NOMO-1 (cell line): ENCODE data around the gene GPER1.

Source experiments
- DNase-seq, 2 experiments: peaks; one replicate each; lab custom pipeline; 2025; ENCODE audit not compliant: unreplicated experiment in 2 of 2; lab: John Stamatoyannopoulos, UW

The GPER1 gene

DNA sequence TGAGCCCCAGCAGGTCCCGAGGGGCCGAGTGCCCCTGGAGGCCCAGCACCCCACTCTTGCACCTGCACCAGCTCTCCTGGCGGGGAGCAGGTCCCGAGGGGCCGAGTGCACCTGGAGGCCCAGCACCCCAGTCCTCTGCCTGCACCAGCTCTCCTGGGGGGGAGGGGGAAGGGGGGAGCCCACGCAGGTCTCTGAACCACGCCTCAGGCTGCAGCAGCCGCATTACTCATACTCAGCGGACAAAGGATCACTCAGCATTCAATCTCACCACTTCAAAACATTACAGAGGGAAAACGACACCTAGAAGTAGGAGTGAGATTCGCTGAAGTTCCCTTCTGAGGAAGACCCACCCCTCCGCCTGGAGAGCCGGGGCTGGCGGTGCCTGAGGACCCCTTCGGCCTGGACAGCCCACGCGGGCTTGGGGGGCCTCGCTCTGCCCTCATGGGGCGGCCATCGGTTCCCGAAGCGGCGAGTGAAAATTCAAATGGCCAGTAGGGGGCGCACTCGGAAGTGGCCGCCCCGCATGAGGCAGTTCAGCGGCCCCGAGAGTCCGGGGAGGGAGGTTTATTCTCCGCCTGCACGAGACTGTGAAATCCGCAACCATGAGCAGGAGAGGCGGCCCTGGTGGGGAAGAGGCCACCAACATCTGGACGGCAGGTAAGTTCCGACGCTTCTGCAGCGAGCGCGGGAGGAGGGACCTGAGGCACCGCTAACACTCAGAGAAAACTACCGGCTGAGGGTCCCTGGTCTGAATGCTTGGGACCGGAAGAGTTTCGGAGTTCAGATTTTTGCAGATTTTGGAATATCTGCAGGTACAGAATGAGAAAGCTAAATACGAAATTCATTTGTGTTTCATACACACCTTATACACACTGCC lies 1.1 kb upstream of the GPER1 start:
- peak; percentile 55 to 58 for DNase-seq

DNA sequence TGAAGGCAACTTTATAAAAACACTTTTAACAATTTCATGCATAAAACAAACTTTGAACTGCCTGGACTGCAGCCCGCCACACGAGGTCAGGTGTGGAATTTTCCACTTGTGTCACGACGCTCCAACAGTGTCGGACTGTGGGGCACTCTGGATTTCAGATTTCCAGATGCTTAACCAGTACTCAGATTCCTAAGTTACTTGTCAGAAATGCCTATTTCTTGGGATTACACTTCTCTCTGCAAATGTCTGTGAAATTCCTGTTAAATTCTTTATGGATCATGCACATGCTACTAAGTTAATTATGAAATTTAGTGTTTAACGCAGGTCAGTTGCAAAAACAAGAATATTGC lies 473 bp upstream of the GPER1 start:
- DNase-seq: no peak

DNA sequence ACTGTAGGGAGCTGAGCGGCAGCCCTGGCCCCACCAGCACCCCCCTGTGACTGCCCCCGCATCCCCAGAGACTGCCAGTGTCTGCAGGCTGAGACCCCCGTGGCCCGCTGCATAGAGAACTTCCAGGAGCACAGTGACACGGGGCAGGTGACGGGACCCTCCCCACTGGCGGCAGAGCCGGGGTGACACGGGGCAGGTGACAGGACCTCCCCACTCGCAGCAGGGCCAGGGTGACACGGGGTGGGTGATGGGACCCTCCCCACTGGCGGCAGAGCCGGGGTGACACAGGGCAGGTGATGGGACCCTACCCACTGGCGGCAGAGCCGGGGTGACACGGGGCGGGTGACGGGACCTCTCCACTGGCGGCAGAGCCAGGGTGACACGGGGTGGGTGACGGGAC lies 2.3 kb downstream of the GPER1 start:
- no peak for DNase-seq

DNA sequence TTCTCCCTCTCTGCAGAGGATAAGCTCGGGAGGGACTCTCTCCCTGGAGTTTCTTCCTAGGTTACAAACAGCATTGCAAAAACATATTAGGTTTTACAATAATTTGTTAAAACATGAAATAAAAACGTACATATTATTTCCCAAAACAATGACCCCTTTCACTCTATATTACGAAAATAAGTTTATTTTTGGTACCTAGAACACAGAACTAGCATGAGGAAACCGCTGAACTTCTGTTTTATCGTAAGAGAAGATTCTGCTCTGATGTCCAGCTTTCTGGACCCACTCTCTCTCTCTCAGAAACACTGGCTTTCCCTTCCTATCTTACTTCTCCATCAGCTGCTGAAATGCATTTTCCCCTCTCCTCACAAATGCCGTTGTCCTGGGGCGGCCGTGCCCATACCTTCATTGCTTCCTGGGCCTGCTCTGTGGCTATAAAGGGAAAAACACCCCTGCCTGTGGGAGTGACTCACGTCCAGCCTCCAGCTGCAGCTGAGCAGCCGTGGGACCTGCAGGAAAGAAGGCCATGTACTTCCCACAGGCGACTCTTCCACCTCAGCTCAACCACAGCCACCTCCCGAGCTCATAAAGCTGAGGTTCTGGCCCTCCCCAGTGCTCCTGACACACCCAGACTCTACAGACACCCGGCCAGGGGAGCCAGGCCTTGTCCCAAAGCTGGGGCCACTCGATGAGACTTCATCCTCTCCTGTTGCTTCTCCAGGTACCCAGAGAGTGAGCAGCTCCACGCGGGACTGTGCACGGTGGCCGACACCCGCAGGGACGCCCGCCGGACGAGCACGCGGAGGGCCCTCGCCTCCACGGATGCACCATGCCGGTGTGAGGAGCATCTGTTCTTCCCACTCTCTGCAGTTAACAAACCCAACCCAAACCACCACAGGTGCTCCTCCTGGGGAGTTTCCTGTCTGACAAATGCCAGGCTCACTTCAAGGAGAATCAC lies 3.1 kb downstream of the GPER1 start:
- DNase-seq: peak in 1 of 2 experiments; percentile 21

DNA sequence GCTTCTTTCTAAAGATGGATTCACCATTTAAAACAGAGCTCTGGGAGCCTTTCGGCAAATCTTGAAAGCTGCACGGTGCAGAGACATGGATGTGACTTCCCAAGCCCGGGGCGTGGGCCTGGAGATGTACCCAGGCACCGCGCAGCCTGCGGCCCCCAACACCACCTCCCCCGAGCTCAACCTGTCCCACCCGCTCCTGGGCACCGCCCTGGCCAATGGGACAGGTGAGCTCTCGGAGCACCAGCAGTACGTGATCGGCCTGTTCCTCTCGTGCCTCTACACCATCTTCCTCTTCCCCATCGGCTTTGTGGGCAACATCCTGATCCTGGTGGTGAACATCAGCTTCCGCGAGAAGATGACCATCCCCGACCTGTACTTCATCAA lies 3.7 kb downstream of the GPER1 start:
- no peak for DNase-seq

DNA sequence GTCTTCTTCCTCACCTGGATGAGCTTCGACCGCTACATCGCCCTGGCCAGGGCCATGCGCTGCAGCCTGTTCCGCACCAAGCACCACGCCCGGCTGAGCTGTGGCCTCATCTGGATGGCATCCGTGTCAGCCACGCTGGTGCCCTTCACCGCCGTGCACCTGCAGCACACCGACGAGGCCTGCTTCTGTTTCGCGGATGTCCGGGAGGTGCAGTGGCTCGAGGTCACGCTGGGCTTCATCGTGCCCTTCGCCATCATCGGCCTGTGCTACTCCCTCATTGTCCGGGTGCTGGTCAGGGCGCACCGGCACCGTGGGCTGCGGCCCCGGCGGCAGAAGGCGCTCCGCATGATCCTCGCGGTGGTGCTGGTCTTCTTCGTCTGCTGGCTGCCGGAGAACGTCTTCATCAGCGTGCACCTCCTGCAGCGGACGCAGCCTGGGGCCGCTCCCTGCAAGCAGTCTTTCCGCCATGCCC lies 4.3 kb downstream of the GPER1 start:
- no peak for DNase-seq

DNA sequence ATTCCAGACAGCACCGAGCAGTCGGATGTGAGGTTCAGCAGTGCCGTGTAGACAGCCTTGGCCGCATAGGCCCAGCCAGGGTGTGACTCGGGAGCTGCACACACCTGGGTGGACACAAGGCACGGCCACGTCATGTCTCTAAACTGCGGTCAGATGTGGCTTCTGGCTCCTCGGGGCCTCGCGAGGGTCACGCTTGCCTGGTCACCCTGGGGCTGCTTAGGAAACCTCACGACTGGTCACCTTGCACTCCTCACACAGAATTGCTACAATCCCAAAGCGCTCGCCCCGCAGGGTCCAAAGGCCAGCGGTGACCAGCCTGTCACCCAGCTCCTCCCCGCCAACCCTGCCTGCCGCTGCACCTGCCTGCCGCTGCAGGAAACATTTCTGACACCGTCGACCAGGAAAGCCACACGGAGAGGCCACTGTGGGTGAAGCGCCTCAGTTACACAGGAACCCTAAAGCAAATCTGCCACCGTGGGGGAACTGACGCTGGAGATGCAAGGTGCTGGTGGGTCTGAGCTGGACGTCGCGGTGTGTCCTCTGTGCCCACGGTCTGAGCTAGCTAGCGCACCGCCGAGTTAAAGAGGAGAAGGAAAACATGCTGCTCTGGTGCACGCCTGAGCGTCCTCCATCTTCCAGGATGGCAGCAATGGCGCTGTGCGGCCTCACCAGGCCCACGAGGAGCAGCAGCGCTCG lies 5.0 kb downstream of the GPER1 start:
- DNase-seq: no peak

DNA sequence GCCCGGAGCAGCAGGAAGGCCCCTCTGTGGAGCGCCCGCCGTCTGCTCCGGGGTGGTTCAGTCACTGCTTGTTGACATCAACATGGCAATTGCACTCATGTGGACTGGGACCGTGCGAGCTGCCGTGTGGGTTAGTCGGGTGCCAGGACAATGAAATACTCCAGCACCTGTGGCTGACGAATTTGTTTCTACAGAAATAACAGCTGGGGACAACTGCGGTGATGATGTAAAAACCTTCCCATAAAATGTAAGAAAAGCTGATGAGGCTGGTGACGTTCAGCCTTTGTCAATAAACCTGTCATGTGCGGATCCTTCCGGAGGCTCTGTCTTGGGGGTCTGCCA lies 5.6 kb downstream of the GPER1 start:
- DNase-seq: no peak

DNA sequence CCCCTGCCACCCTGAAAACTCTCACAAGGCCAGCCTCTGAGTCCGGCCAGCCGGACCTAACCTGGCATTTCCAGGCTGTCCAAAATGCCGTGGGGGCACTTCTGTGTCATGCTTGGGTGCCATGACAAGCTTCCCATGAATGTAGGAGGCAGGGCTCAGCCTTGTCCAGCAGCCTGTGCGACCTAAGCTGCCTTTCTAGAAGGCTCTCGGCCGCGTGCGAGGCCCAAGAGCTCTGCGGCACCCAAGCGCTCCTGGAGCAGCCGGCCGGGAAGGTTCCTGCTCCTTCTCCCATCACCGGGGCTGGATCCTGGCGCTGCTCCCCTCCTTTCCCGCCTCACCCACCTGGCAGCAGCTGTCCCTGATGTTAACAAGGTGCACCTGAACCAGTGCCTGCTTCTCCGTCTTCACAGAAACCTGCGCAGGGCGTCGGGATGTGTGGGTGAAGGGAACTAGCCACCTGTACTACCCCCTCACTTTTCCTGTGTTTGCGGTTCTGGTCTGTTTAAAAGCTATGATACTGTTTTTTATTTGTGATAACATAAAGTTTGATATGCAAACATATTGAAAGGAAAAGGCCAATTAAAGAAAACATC lies 6.1 kb downstream of the GPER1 start:
- DNase-seq: no peak

DNA sequence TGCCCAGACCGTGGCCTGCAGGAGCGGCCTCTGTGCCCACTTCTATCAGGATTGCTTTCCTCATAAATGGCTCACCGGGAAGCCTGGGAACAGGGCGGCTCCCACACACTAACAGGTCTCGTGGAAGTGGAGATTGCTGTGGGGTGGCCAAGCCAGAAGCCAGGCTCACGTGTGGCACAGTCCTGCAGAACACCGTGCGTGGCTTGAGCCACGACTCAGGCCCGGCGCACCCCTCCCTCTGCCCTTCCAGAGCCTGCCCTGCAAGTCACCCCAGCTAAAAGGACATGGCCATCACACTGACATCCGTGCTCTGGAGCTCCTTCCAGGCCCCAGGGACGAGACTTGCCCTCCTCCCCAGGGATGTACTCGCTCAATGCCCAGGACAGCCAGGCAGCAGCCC lies 7.0 kb downstream of the GPER1 start:
- DNase-seq: no peak

DNA sequence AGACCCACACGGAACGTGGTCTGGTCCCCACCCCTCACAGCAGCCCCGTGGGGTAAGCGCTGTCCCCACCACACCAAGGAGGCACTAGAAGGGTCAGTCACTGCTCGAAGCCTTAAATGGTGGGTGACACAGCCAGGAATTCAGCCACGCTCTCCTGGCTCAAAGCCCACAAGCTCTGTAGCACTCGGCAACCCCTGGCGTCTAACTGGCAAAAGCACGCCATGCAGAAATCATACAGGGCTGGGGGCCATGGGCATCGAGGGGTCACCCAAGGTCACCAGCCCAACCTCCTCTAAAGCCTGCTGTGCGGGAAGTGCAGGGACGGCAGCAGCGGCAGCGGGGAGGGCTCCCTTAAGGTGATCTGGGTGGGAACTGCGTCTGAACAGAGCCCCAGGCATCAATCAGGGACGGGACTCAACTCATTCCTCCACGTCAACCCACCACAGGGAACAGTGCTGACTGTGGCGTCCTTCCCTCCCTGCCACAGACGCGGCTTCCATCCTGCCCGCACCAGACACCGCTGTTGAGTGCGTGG lies 7.8 kb downstream of the GPER1 start:
- DNase-seq: no peak

DNA sequence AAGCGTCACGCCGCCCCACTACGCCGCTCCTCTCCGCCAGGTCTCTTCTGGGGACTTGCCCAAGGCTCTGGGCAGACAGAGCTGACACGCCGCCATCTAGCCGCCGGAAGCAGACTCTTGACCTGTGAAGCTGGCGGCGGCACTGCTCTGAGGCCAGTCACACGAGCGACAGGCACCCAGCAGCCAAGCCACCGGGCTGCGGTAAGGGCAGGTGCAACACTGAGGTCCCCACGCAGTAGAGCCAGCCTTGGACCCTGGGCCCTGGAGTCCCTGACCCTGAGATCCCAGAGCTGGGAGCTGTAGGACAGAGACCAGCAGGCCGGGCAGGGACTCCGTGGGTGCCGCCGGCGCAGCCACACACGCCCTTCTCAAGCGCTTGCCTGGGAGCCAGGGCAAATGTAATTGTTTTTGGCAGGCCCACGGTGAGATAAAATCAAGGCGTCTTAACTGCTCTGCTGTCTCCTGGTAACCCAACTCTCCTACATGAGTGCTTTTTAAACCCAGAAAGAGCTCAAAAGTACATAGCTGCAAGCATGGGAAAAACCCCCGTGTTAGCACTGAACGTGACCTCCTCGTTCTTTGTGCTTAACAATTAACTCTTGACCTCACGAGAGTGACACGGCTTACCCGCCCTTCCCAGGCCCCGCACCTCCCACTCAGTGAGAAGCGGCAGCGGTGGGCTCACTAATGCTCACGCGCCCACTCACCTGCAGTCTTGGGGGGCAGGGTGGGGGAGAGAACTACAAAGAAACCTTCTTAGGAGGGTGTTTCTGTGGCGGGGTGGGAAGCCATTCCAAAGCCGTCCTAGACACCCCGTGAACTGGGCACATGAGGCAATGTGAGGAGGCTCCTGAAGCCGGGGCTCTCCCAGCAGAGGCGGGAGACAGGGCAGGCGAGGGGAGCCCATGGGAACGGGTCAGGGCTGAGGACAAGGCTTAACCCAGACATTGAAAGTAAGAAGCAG lies 8.5 kb downstream of the GPER1 start:
- no peak for DNase-seq

DNA sequence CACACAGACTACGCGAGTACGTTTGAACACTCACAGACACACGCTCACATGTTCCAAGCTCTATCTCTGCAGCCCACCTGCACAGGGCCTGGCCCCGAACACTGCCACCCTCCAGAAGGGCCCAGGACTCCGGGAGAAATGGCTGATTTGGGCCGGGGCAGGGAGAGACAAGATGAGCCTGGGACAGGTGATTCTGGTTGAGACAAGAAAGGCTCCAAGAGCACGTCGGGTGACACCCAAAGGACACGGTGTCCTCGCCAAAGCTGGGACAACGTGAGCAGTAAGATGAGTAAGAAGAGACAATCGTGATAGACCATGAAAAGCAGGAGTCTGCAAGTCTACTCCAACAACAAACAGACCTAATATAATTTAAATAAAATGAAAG lies 9.2 kb downstream of the GPER1 start:
- DNase-seq: no peak

DNA sequence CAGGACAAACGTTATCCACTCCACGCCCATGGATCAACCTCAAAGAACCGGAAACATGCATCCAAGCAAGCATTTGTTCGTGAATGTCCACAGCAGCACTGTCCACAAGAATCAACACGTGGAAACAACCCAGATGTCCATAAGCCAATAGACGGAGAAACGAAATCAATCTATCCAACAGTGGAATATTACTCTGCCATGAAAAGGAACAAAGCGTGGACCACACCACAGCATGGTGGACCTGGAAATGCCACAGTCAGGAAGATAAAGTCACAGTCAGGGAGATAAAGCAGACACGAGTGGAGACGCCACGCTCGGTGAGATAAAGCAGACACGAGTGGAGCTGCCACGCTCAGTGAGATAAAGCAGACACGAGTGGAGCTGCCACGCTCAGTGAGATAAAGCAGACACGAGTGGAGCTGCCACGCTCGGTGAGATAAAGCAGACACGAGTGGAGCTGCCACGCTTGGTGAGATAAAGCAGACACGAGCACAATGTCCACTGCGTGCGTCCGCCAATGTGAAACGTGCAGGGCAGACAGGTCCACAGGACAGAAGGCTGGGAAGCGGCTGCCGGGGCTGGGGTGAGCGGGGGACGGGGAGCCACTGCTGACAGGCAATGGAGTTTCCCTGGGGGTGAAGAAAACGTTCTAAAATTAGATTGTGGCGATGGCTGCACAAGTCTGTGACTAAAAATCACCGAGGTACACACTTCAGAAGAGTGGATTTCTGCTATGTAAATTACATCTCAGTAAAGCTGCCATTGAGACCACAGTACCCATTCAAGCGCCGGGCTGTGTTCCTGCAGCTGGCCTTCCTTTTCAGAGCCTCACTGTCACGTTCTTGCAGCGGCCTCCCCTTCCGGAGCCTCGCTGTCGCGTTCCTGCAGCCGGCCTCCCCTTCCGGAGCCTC lies 10.6 kb downstream of the GPER1 start:
- no peak for DNase-seq

DNA sequence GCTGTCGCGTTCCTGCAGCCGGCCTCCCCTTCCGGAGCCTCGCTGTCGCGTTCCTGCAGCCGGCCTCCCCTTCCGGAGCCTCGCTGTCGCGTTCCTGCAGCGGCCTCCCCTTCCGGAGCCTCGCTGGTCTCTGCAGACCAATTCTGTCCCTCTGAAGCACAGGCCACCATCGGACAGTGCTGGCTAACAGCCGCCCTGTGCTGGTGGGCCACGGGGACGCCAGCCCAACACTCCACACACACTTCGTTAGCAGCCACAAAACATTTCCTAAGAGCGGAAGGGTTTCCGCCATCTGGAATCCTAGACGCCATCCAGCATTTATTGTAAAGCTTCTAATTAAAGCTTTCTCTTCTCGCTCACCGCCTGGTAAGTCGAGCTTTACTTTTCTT lies 11.2 kb downstream of the GPER1 start:
- no peak for DNase-seq

DNA sequence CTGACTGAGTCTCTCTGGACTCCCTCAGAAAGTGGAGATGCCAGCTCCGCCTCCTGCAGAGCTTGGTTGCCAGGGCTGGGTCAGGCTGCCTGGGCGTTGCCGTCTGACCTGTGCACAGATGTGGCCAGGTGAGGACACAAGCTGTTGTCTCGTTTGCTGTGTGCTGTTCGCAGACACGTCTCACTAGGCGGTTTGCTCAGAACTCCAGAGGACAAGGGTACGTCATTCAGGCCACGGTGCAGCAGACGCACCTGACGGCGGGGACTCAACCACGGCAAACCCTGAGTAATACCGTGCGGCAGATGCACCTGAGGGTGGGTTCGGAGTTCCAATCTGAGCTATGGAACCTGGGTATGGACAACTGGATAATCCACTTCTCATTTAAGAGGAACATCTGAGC lies 11.7 kb downstream of the GPER1 start:
- no peak for DNase-seq

DNA sequence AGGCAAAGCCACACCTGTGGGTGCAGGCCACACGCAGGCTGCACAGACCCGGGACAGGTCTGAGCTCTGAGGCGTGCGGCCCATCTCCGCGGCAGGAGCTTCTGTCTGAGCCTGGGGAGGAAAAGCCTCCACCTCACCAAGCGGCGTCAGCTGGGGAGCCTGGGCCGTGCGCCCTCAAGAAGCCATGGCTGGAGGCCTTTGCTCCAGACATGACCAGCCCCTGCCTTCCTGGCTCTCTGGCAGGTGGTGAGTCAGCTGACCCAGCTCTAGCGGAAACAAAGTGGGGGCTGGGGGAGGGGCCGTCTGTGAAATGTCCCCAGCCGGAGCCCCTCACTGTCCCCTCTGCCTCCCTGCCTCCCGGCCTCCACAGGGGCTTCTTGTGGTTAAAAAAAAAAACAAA lies 12.5 kb downstream of the GPER1 start:
- DNase-seq: no peak

DNA sequence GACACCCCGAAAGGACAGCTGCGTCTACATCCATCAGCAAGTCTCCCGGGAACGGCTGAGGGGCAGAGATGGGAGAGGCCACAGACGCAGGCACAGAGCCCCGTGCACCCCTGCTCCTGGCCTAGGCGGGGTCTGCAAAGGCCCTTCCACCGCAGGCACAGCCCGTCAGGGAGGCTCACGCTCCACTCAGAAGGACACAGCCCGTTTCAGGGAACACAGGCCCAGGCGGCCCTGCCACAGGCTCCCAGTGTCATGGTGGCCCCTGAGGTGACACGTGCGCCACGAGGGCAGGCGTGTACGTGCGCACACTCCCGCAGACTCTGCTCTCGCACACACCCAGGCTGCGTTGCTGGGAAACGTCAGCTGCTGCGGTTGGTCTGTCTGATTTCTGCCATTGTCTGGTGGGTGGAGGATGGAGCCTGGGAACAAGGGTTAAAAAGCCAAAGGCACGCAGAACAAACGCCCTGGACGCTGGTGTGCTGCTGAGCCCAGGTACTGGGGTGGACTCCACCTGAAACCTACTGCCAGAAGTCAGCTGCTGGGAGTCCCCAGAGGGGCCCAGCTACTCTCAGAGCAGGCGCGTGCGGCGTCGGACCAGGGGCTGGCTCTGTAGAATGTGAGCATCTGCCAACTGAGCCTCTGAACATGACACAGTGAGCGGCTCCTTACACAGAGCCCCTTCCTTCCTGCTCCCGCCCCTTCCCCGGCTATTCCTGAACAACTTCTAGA lies 13.1 kb downstream of the GPER1 start:
- DNase-seq: no peak
